HG02610 (cell line): ENCODE data around the gene TBRG4.

Experiments
- ATAC-seq: cut with Tn5 transposase; IDR thresholded peaks from one replicate; pipeline ENCODE4 v1.9.1; 2021; ENCODE audit warnings: mild to moderate bottlenecking, moderate library complexity; ENCODE audit not compliant: unreplicated experiment

The TBRG4 gene

GRCh38 chr7:45075871-45076796 lies 35.4 kb downstream of the TBRG4 start:
- ATAC-seq, result no peak

- no peak for ATAC-seq
Measured at GRCh38 chr7:45075355-45075644, 36.2 kb downstream of the TBRG4 start.

- ATAC-seq, result no peak
Measured at GRCh38 chr7:45074528-45075354, 36.8 kb downstream of the TBRG4 start.

GRCh38 chr7:45073786-45074527 lies 37.5 kb downstream of the TBRG4 start:
- no peak for ATAC-seq

- ATAC-seq, result no peak
Measured at GRCh38 chr7:45073031-45073785, 38.3 kb downstream of the TBRG4 start.

GRCh38 chr7:45072131-45073030 lies 39.1 kb downstream of the TBRG4 start:
- ATAC-seq, result no peak

GRCh38 chr7:45071528-45071927 lies 40.0 kb downstream of the TBRG4 start:
- ATAC-seq, result no peak

- ATAC-seq, result no peak
Measured at GRCh38 chr7:45070254-45070642, 41.2 kb downstream of the TBRG4 start.

- ATAC-seq, result no peak
Measured at GRCh38 chr7:45069444-45070253, 41.8 kb downstream of the TBRG4 start.

- no peak for ATAC-seq
Measured at GRCh38 chr7:45068236-45069023, 43.1 kb downstream of the TBRG4 start.

- no peak for ATAC-seq
Measured at GRCh38 chr7:45067582-45067981, 43.9 kb downstream of the TBRG4 start.

- ATAC-seq, result no peak
Measured at GRCh38 chr7:45066409-45066808, 45.1 kb downstream of the TBRG4 start.

GRCh38 chr7:45065031-45065995 lies 46.2 kb downstream of the TBRG4 start:
- no peak for ATAC-seq

GRCh38 chr7:45064047-45064725 lies 47.3 kb downstream of the TBRG4 start:
- ATAC-seq, result no peak

- no peak for ATAC-seq
Measured at GRCh38 chr7:45061806-45062425, 49.6 kb downstream of the TBRG4 start.

GRCh38 chr7:45061352-45061751 lies 50.1 kb downstream of the TBRG4 start:
- no peak for ATAC-seq
